Mesothelial cell of epicardium (in vitro differentiated cells): ENCODE measurements around the gene PDF. TPM values are rescaled to one million over a fixed set of nuclear protein-coding genes. Genes with fewer than 3 reads are reported as not detected.
"Not testable (repeated sequence)": the region's sequence is repeated elsewhere in the genome, so short reads cannot be mapped to it uniquely, and the experiment has no call there.

ENCODE experiments used
- DNase-seq, 2 experiments: peaks; one replicate each; pipeline ENCODE4 v3.0.0; 2021; ENCODE audit warnings: low spot score in 2 of 2; ENCODE audit not compliant: unreplicated experiment in 2 of 2
- H3K27ac Mint-ChIP-seq: 2 replicates; pipeline ENCODE4 v1.8.0; 2021; ENCODE audit warnings: mixed read lengths
- H3K27me3 Mint-ChIP-seq: 2 replicates; pipeline ENCODE4 v1.8.0; 2021; ENCODE audit warnings: low read depth, mixed read lengths
- H3K36me3 Mint-ChIP-seq: 2 replicates; pipeline ENCODE4 v1.8.0; 2021; ENCODE audit warnings: mixed read lengths
- H3K4me1 Mint-ChIP-seq: 2 replicates; pipeline ENCODE4 v1.8.0; 2021; ENCODE audit warnings: mixed read lengths
- H3K4me3 Mint-ChIP-seq: 2 replicates; pipeline ENCODE4 v1.8.0; 2021; ENCODE audit warnings: mild to moderate bottlenecking, moderate library complexity, mixed read lengths
- H3K9me3 Mint-ChIP-seq: 2 replicates; pipeline ENCODE4 v1.8.0; 2021; ENCODE audit warnings: mixed read lengths
- CTCF ChIP-seq: fragments of 200-600 bp; sonication (generic); IDR thresholded peaks from one replicate; pipeline ENCODE4 v1.5.0; 2021; ENCODE audit warnings: antibody characterized with exemption; ENCODE audit not compliant: unreplicated experiment
- total RNA-seq: library from RNA; stranded (reverse); gene quantifications from 3 replicates; pipeline ENCODE4 v1.2.1, GENCODE V29; 2021

PDF gene
- total RNA-seq, 1 donor from 2014 or later: 14.1 TPM

GRCh38 chr16:69301187-69301586, 29.2 kb downstream of the PDF start:
- Mint-ChIP-seq H3K4me3 (no peak overlapping the region), H3K36me3 (peaks cover 17% of the 10 kb centered on the region), H3K9me3 (no peaks in the 10 kb centered on the region), H3K27ac (no peak overlapping the region), H3K27me3 (no peaks in the 10 kb centered on the region), H3K4me1 (no peaks in the 10 kb centered on the region)
- no peak for DNase-seq
- TF ChIP-seq CTCF: no peak

GRCh38 chr16:69298261-69298660, 32.1 kb downstream of the PDF start:
- Mint-ChIP-seq H3K27ac (no peak overlapping the region), H3K9me3 (no peaks in the 10 kb centered on the region), H3K4me1 (no peaks in the 10 kb centered on the region), H3K36me3 (peaks cover 16% of the 10 kb centered on the region), H3K27me3 (no peaks in the 10 kb centered on the region), H3K4me3 (no peak overlapping the region)
- no peak for TF ChIP-seq CTCF
- DNase-seq: no peak

- peaks cover 16% of the 10 kb centered on the region for H3K36me3 Mint-ChIP-seq
- DNase-seq: not testable (repeated sequence)
These were observed 33.6 kb downstream of the PDF start for GRCh38 chr16:69296771-69297170.

GRCh38 chr16:69294051-69294450, 36.3 kb downstream of the PDF start:
- H3K27ac Mint-ChIP-seq: no peak overlapping the region
- no peak overlapping the region for H3K4me3 Mint-ChIP-seq
- no peak for TF ChIP-seq CTCF
- DNase-seq: no peak
- H3K9me3 Mint-ChIP-seq: no peaks in the 10 kb centered on the region
- no peaks in the 10 kb centered on the region for H3K27me3 Mint-ChIP-seq
- no peaks in the 10 kb centered on the region for H3K4me1 Mint-ChIP-seq
- peaks cover 8% of the 10 kb centered on the region for H3K36me3 Mint-ChIP-seq

More at GRCh38 chr16:69296771-69297170, 33.6 kb downstream of the PDF start:
- not testable (repeated sequence) for H3K27ac Mint-ChIP-seq, H3K9me3 Mint-ChIP-seq, H3K4me1 Mint-ChIP-seq, H3K27me3 Mint-ChIP-seq, H3K4me3 Mint-ChIP-seq

- H3K36me3 Mint-ChIP-seq: peaks cover 6% of the 10 kb centered on the region
- DNase-seq: no peak
- H3K27ac Mint-ChIP-seq: no peak overlapping the region
These were observed 37.0 kb downstream of the PDF start for GRCh38 chr16:69293401-69293800.

GRCh38 chr16:69291657-69292056, 38.7 kb downstream of the PDF start:
- H3K36me3 Mint-ChIP-seq, DNase-seq, H3K27ac Mint-ChIP-seq, H3K4me1 Mint-ChIP-seq, H3K9me3 Mint-ChIP-seq, H3K4me3 Mint-ChIP-seq, H3K27me3 Mint-ChIP-seq: not testable (repeated sequence)

More at GRCh38 chr16:69293401-69293800, 37.0 kb downstream of the PDF start:
- H3K27me3 Mint-ChIP-seq: no peaks in the 10 kb centered on the region
- H3K9me3 Mint-ChIP-seq: no peaks in the 10 kb centered on the region
- no peak overlapping the region for H3K4me3 Mint-ChIP-seq
- TF ChIP-seq CTCF: no peak
- no peaks in the 10 kb centered on the region for H3K4me1 Mint-ChIP-seq
